ENCODE results near the gene SHROOM4. TPM values are rescaled to one million over a fixed set of nuclear protein-coding genes. Genes with fewer than 3 reads are reported as not detected.
A peak's percentile ranks its signal among the peaks of the same experiment; 100 is the strongest.

Gene SHROOM4
- total RNA-seq, 1 experiment from 2014 or later = not detected

DNA sequence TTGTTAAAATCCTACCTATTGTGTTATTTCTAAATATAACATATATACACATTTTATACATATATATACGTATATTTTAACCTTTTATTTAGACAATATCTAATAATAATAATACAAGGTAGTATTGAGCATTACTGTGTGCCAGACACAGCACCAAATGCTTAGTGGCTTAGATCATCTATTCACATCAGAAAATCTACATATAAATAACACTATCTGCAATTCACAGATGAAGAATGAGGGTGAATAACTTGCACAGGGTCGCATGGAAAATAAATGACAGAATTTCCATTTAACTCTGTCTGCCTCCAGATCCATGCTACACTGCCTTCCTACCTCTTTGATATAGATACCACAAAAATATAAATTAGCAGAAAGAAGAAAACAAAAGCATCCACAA lies 37.7 kb downstream of the SHROOM4 start:
- POLR2A ChIA-PET = no interaction called here
- CTCF ChIA-PET = interaction anchor here (1.0 kb wide), 1 partner anchor 127 kb away, joined by 4 read pairs; no protein-coding TSS in a partner anchor
- intact Hi-C loops (cut with micrococcal nuclease) = no loop called here
- Mint-ChIP-seq H3K4me1 (ENCODE audit: insufficient read depth, unreplicated experiment) (no peaks in the 10 kb centered on the region), H3K4me3 (ENCODE audit: unreplicated experiment) (no peak overlapping the region), H3K36me3 (ENCODE audit: insufficient read depth, unreplicated experiment) (no peaks in the 10 kb centered on the region), H3K27me3 (ENCODE audit: insufficient read depth, unreplicated experiment) (peaks cover 58% of the 10 kb centered on the region), H3K27ac (ENCODE audit: low read depth, unreplicated experiment) (no peak overlapping the region), H3K9me3 (ENCODE audit: unreplicated experiment) (no peaks in the 10 kb centered on the region)
- no TSS peak for BruUV-seq (replicated peaks)
- TF ChIP-seq, protein P1, sequence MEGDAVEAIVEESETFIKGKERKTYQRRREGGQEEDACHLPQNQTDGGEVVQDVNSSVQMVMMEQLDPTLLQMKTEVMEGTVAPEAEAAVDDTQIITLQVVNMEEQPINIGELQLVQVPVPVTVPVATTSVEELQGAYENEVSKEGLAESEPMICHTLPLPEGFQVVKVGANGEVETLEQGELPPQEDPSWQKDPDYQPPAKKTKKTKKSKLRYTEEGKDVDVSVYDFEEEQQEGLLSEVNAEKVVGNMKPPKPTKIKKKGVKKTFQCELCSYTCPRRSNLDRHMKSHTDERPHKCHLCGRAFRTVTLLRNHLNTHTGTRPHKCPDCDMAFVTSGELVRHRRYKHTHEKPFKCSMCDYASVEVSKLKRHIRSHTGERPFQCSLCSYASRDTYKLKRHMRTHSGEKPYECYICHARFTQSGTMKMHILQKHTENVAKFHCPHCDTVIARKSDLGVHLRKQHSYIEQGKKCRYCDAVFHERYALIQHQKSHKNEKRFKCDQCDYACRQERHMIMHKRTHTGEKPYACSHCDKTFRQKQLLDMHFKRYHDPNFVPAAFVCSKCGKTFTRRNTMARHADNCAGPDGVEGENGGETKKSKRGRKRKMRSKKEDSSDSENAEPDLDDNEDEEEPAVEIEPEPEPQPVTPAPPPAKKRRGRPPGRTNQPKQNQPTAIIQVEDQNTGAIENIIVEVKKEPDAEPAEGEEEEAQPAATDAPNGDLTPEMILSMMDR (IDR thresholded peaks at IDR 0.05; ENCODE audit: unreplicated experiment) = no peak
- DNase-seq (ENCODE audit: unreplicated experiment) = no peak

- intact Hi-C loops (cut with micrococcal nuclease) = no loop called here
- TF ChIP-seq, protein P1 (IDR thresholded peaks at IDR 0.05; ENCODE audit: unreplicated experiment) = no peak
- BruUV-seq (replicated peaks) = no TSS peak
- ChIA-PET CTCF (no interaction called here), POLR2A (no interaction called here)
- Mint-ChIP-seq H3K27me3 (ENCODE audit: insufficient read depth, unreplicated experiment) (peaks cover 28% of the 10 kb centered on the region), H3K4me3 (ENCODE audit: unreplicated experiment) (no peak overlapping the region), H3K4me1 (ENCODE audit: insufficient read depth, unreplicated experiment) (no peaks in the 10 kb centered on the region), H3K36me3 (ENCODE audit: insufficient read depth, unreplicated experiment) (no peaks in the 10 kb centered on the region), H3K9me3 (ENCODE audit: unreplicated experiment) (no peaks in the 10 kb centered on the region), H3K27ac (ENCODE audit: low read depth, unreplicated experiment) (no peak overlapping the region)
- no peak for DNase-seq (ENCODE audit: unreplicated experiment)
These were observed 42.6 kb downstream of the SHROOM4 start for GRCh38 chrX:50771382-50771781.

DNA sequence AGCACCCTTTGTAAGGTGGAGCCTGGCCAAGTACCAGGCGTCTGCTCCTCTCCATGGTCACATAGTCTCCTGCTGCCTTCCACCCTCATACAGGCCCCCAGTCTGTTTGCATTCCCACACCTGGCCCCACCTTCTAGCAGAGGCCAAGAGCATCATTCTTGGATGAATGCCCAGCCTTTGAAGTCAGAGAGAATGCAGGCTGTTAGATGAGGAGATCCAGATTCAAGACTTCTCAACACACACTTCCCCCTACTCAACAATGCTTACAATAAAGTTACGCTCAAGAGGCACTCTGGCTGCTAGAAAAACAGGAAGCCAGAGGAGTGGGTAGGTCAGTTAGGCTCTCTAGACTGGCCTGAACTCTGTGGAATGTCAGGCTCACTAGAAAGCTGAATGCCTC lies 43.3 kb downstream of the SHROOM4 start:
- peaks cover 34% of the 10 kb centered on the region for H3K27me3 Mint-ChIP-seq (ENCODE audit: insufficient read depth, unreplicated experiment)
- no peaks in the 10 kb centered on the region for H3K4me1 Mint-ChIP-seq (ENCODE audit: insufficient read depth, unreplicated experiment)
- no peaks in the 10 kb centered on the region for H3K9me3 Mint-ChIP-seq (ENCODE audit: unreplicated experiment)
- CTCF ChIA-PET = no interaction called here
- no peaks in the 10 kb centered on the region for H3K36me3 Mint-ChIP-seq (ENCODE audit: insufficient read depth, unreplicated experiment)
- H3K4me3 Mint-ChIP-seq (ENCODE audit: unreplicated experiment) = no peak overlapping the region
- no TSS peak for BruUV-seq (replicated peaks)
- POLR2A ChIA-PET = no interaction called here
- intact Hi-C loops (cut with micrococcal nuclease) = no loop called here
- TF ChIP-seq, protein P1 (IDR thresholded peaks at IDR 0.05; ENCODE audit: unreplicated experiment) = no peak
- peak; percentile 41 for DNase-seq (ENCODE audit: unreplicated experiment)
- no peak overlapping the region for H3K27ac Mint-ChIP-seq (ENCODE audit: low read depth, unreplicated experiment)

- ChIA-PET CTCF (no interaction called here), POLR2A (no interaction called here)
- Mint-ChIP-seq H3K36me3 (ENCODE audit: insufficient read depth, unreplicated experiment) (no peaks in the 10 kb centered on the region), H3K9me3 (ENCODE audit: unreplicated experiment) (no peaks in the 10 kb centered on the region), H3K4me1 (ENCODE audit: insufficient read depth, unreplicated experiment) (no peaks in the 10 kb centered on the region), H3K4me3 (ENCODE audit: unreplicated experiment) (no peak overlapping the region), H3K27ac (ENCODE audit: low read depth, unreplicated experiment) (no peak overlapping the region), H3K27me3 (ENCODE audit: insufficient read depth, unreplicated experiment) (peaks cover 36% of the 10 kb centered on the region)
- BruUV-seq (replicated peaks) = no TSS peak
- peak; percentile 32 for DNase-seq (ENCODE audit: unreplicated experiment)
- TF ChIP-seq, protein P1 (IDR thresholded peaks at IDR 0.05; ENCODE audit: unreplicated experiment) = no peak
- intact Hi-C loops (cut with micrococcal nuclease) = no loop called here
These were observed 44.5 kb downstream of the SHROOM4 start for GRCh38 chrX:50769389-50770063.
